Colonic mucosa (tissue), 4 donors: ENCODE measurements around the gene ROR1. TPM values are rescaled to one million over a fixed set of nuclear protein-coding genes. Genes with fewer than 3 reads are reported as not detected.

ENCODE experiments used
- DNase-seq: peaks from one replicate; pipeline ENCODE4 v3.0.0-alpha.2; 2020
- H3K27ac ChIP-seq: fragments of 200-600 bp; one replicate; pipeline ENCODE4 v1.8.0; 2021
- H3K27me3 ChIP-seq: fragments of 200-600 bp; one replicate; pipeline ENCODE4 v1.8.0; 2021
- H3K36me3 ChIP-seq: fragments of 200-600 bp; one replicate; pipeline ENCODE4 v1.8.0; 2021
- H3K4me1 ChIP-seq: fragments of 200-600 bp; one replicate; pipeline ENCODE4 v1.8.0; 2021; ENCODE audit warnings: mild to moderate bottlenecking
- H3K4me3 ChIP-seq: fragments of 200-600 bp; one replicate; pipeline ENCODE4 v1.8.0; 2021
- H3K9ac ChIP-seq, 2 donors: one replicate each; pipeline ENCODE4 v1.7.0; 2013; ENCODE audit warnings: control low read depth in 2 of 2, low read depth in 2 of 2, low read length in 2 of 2
- H3K9me3 ChIP-seq: fragments of 200-600 bp; one replicate; pipeline ENCODE4 v1.8.0; 2021
- intact Hi-C: fragments of 100-400 bp; cut with DNase I; formaldehyde crosslinking; loops from one replicate; pipeline ENCODE4 v1.14.1; 2022
- total RNA-seq, 2 donors: library from RNA; stranded (reverse); fragmentation: NEBNext Ultra II Directional in 1 of 2; extraction: Animal tissue kit (Norgen Biotek cat#: 25700) in 1 of 2; gene quantifications; one replicate each; pipeline ENCODE4 v1.2.1, GENCODE V29; 2021
- TF ChIP-seq, protein P1 (sequence below): fragments of 200-600 bp; IDR thresholded peaks from one replicate; pipeline ENCODE4 v1.8.0; 2022; ENCODE audit warnings: antibody characterized with exemption, mild to moderate bottlenecking
- donor health status: healthy.
- donor health status: DM: no; HTN: no; CAD: no.
- donor health status: DM: no; HTN: no; CAD: no.

Gene ROR1
- total RNA-seq, 2 donors from 2014 or later: 5.1 to 6.8 TPM

DNA sequence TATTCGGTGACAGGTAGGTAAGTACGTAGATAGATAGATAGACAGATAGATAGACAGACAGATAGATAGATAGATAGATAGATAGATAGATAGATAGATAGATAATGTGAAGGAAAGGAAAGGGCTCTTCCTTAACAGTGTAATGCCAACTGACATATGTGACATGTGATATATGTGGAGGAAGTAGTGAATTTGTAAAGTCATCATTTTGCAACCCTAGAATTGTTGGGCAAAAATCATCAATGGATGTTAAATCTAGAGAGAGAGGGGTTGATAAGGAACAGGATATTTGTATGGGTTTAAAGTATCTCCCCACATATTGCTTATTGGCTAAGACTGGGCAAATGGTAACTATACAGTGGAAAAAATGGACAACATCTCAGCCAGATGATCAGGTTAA lies 166.6 kb downstream of the ROR1 start:
- H3K9ac ChIP-seq: no peak overlapping the region
- H3K9me3 ChIP-seq: no peaks in the 10 kb centered on the region
- H3K27me3 ChIP-seq: no peaks in the 10 kb centered on the region
- H3K4me1 ChIP-seq: no peaks in the 10 kb centered on the region
- intact Hi-C loops: no loop called here
- no peaks in the 10 kb centered on the region for H3K36me3 ChIP-seq
- no peak for DNase-seq
- no peak overlapping the region for H3K4me3 ChIP-seq
- TF ChIP-seq, protein P1, sequence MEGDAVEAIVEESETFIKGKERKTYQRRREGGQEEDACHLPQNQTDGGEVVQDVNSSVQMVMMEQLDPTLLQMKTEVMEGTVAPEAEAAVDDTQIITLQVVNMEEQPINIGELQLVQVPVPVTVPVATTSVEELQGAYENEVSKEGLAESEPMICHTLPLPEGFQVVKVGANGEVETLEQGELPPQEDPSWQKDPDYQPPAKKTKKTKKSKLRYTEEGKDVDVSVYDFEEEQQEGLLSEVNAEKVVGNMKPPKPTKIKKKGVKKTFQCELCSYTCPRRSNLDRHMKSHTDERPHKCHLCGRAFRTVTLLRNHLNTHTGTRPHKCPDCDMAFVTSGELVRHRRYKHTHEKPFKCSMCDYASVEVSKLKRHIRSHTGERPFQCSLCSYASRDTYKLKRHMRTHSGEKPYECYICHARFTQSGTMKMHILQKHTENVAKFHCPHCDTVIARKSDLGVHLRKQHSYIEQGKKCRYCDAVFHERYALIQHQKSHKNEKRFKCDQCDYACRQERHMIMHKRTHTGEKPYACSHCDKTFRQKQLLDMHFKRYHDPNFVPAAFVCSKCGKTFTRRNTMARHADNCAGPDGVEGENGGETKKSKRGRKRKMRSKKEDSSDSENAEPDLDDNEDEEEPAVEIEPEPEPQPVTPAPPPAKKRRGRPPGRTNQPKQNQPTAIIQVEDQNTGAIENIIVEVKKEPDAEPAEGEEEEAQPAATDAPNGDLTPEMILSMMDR: no peak
- no peak overlapping the region for H3K27ac ChIP-seq

DNA sequence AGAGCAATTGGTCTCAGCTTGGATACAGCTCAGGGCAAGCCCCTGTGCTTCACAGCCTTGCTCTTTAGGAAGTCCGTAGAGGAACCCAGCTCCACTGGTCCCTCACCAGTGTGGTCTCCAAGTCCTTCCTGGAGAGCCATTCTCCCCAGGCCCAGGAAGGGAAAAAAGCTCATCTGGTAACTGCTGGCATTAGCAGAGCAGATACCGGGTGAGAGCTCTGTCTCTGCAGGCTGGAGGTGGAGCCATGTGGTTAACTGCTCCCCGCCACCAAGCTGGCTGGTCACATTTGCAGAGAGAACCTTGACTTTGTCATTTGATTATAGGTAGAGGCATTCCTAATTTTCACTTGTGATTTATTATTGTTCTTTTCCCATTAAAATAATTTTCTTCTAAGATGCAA lies 169.6 kb downstream of the ROR1 start:
- no peak for DNase-seq
- Histone ChIP-seq H3K36me3 (no peaks in the 10 kb centered on the region), H3K27me3 (no peaks in the 10 kb centered on the region), H3K9me3 (no peaks in the 10 kb centered on the region), H3K4me3 (no peak overlapping the region), H3K9ac (no peak overlapping the region), H3K27ac (no peak overlapping the region), H3K4me1 (no peaks in the 10 kb centered on the region)
- TF ChIP-seq, protein P1: no peak
- intact Hi-C loops: no loop called here

DNA sequence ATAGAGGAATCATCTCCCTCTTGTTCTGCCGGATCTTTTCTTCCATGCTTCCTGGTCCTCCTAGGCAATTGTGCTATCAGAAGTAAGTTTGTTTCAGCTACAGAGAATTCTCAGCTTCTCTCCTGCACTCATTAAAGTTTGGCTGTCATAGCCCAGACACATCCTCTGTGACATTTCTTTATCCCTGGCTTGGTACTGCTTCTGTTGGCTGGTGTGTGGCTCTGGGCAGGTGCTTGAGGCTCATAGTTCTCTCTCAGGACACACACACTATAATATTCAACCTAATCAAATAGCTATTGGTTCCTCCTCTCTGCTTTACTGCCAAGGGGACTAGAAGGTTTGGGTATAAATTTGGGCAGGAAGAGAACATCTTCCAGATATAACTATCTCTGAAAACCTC lies 172.1 kb downstream of the ROR1 start:
- Histone ChIP-seq H3K27me3 (no peaks in the 10 kb centered on the region), H3K4me1 (no peaks in the 10 kb centered on the region), H3K9ac (no peak overlapping the region), H3K4me3 (no peak overlapping the region), H3K36me3 (no peaks in the 10 kb centered on the region), H3K27ac (no peak overlapping the region), H3K9me3 (no peaks in the 10 kb centered on the region)
- intact Hi-C loops: no loop called here
- TF ChIP-seq, protein P1: no peak
- no peak for DNase-seq

DNA sequence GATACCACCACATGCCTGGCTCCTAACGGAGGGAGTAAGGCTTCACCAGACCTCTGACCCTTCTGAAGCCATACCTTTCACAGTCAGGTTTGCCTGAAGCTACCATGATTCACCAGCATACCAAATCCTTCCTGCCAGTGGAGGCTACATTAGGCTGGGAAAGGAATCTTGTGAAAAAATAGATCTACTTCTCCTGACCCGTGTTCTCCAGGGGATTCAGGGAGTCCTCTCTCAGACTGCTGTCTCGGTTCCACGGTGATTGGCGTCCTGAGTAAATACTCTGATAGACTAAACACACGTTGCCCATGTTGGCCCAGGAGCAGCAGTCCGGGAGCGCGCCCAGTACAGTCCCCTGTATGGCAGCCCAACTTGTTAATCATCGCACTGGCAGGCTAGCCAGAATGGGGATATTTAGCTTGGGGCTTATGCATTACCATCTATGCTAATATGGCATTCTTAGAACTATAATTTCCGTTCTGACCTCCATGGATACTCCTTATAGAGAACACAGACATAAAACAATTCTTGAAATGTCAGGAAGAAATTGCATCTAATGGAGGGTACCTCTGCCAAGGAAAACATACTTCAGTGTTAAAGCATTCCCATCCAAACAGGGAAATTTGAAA lies 173.2 kb downstream of the ROR1 start:
- H3K4me3 ChIP-seq: no peak overlapping the region
- no peaks in the 10 kb centered on the region for H3K27me3 ChIP-seq
- H3K9me3 ChIP-seq: no peaks in the 10 kb centered on the region
- H3K4me1 ChIP-seq: no peaks in the 10 kb centered on the region
- intact Hi-C loops: no loop called here
- TF ChIP-seq, protein P1: no peak
- no peaks in the 10 kb centered on the region for H3K36me3 ChIP-seq
- no peak for DNase-seq
- H3K27ac ChIP-seq: no peak overlapping the region
- no peak overlapping the region for H3K9ac ChIP-seq

DNA sequence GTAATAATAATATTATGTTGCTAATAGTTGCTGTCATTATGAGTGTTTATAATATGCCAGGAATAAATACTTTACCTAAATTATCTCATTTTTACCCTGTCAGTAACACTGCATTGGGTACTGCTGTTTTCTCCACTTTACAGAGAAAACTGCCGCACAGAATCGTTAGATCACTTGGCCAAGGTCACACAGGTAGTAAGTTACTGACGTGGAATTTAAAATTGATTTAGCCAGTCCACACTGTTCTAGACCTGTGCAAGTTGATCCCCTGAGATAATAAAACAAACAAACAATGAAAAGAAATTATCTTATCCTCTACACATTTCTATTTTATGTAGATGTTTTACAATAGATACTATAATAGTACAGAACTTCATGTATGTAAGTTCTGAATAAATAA lies 174.1 kb downstream of the ROR1 start:
- Histone ChIP-seq H3K9me3 (no peaks in the 10 kb centered on the region), H3K4me3 (no peak overlapping the region), H3K27ac (no peak overlapping the region), H3K9ac (no peak overlapping the region), H3K36me3 (no peaks in the 10 kb centered on the region), H3K27me3 (no peaks in the 10 kb centered on the region), H3K4me1 (no peaks in the 10 kb centered on the region)
- TF ChIP-seq, protein P1: no peak
- no peak for DNase-seq
- intact Hi-C loops: no loop called here
